ENCODE measurements around the gene HLF.
"Not testable (repeated sequence)": the region's sequence is repeated elsewhere in the genome, so short reads cannot be mapped to it uniquely, and the experiment has no call there.

The HLF gene

DNA sequence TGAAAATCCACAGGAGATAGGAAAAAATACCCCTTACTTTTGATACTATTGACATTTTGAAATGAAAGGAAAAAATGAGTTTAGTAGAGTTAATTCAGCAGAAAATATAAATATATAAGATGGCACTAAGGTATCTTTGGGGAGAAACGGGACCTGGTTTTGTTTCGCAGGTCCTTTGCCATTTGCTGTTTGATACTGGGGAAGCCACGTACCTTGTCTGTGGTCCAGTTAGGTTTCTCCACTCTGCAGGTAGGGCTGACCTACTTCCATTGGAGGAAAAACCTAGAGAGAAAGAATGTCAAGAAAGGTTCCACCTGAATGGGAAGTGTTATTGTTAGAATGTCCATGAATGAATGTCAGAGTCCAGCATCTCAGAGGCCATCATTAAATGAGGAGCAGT is 48.1 kb downstream of the HLF start:
- DNase-seq: no peak

DNA sequence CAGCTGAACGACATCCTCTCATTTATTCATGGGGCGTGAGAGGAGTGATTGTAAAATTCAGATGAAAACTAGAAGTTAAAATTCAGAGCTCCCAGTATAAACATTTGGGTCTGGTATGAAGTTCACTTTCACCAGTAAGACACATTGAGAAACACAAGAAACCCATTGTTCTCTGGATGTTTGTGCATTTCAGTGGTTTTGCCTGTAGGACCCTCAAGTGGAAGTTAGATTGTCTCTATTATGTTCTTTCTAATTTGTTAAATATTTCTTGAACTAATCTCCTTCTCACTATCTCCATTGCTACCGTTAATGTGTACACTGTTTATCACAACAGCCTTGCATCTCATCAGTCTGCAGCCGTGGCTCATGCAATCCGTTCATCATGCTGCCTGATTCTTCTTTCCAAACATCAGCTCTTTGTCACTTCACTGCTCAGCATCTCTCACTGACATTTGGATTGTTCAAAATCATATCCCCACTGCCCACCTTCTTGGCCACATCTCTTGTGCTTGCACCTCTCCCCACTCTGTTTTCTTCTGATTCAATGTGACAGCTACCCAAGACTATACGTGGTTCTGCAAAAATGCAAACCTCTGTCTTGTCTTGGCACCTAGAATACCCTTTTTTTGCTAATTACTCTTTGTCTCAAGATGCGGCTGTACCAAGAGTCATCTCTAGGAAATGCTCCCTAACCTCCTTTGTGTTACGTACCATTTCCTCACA is 49.5 kb downstream of the HLF start:
- no peak for DNase-seq

GRCh38 chr17:55314784-55315491 is 50.2 kb downstream of the HLF start:
- DNase-seq: no peak

GRCh38 chr17:55316499-55316898 is 51.7 kb downstream of the HLF start:
- no peak for DNase-seq

DNA sequence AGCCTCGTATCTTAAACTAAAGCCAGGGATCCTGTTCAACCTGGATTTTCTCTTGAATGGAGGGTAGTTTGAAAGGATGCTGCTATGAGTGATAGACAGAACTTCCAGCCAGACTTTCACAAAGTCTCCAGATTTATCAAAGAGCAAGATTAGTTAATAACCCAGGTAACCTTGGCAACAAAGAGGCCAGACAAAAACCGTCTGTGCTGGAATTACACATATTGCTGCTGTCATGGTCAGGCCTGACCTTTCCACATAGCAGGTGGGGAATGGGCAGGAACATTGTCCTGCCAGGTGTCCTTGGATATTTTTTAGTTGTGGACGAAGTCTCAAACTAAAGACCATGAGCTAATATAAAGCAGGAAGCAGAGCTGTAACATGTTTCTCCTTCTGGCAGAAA is 52.5 kb downstream of the HLF start:
- no peak for DNase-seq

GRCh38 chr17:55318081-55318480 is 53.3 kb downstream of the HLF start:
- DNase-seq: no peak

- DNase-seq: no peak
Observed at GRCh38 chr17:55318715-55319487, 54.1 kb downstream of the HLF start.

DNA sequence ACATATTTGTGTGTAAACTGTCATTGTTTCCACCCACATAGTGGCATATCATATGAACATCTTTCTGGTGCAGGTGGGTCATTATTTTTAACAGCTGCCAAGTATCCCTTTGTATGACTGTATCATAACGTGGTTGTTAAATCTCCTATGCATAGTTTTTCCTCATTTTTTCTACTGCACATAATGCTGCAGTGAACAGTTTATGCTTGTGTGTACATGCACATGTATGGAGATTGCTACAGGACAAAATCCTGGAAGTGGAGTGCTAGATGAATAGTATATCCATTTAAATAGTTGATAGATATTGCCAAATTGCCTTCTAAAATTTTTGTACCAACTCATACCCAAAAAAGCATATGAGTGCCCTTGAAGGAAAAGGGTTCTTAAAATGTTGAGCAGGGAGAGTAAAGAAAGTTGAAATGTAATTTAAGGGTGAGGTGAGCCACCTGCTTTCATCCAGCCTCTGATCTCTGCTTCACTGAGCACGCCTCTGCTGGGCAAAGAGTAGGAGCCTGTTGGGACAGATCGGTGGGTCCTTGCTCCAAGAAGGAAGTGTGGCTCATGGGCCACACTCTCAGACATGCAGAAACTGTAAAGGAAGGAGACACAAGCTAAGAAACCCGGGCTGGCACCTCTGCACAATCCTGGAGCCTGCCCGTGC is 55.3 kb downstream of the HLF start:
- no peak for DNase-seq

DNA sequence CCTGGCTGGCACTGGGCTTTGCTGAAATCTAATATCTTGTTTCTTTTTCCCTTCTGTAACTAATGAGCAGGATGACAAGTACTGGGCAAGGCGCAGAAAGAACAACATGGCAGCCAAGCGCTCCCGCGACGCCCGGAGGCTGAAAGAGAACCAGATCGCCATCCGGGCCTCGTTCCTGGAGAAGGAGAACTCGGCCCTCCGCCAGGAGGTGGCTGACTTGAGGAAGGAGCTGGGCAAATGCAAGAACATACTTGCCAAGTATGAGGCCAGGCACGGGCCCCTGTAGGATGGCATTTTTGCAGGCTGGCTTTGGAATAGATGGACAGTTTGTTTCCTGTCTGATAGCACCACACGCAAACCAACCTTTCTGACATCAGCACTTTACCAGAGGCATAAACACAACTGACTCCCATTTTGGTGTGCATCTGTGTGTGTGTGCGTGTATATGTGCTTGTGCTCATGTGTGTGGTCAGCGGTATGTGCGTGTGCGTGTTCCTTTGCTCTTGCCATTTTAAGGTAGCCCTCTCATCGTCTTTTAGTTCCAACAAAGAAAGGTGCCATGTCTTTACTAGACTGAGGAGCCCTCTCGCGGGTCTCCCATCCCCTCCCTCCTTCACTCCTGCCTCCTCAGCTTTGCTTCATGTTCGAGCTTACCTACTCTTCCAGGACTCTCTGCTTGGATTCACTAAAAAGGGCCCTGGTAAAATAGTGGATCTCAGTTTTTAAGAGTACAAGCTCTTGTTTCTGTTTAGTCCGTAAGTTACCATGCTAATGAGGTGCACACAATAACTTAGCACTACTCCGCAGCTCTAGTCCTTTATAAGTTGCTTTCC is 56.0 kb downstream of the HLF start:
- no peak for DNase-seq

DNA sequence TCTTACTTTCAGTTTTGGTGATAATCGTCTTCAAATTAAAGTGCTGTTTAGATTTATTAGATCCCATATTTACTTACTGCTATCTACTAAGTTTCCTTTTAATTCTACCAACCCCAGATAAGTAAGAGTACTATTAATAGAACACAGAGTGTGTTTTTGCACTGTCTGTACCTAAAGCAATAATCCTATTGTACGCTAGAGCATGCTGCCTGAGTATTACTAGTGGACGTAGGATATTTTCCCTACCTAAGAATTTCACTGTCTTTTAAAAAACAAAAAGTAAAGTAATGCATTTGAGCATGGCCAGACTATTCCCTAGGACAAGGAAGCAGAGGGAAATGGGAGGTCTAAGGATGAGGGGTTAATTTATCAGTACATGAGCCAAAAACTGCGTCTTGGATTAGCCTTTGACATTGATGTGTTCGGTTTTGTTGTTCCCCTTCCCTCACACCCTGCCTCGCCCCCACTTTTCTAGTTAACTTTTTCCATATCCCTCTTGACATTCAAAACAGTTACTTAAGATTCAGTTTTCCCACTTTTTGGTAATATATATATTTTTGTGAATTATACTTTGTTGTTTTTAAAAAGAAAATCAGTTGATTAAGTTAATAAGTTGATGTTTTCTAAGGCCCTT is 56.8 kb downstream of the HLF start:
- DNase-seq: no peak

DNA sequence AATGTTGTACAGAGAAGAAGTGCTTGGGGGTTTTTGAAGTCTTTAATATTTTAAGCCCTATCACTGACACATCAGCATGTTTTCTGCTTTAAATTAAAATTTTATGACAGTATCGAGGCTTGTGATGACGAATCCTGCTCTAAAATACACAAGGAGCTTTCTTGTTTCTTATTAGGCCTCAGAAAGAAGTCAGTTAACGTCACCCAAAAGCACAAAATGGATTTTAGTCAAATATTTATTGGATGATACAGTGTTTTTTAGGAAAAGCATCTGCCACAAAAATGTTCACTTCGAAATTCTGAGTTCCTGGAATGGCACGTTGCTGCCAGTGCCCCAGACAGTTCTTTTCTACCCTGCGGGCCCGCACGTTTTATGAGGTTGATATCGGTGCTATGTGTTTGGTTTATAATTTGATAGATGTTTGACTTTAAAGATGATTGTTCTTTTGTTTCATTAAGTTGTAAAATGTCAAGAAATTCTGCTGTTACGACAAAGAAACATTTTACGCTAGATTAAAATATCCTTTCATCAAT is 57.8 kb downstream of the HLF start:
- DNase-seq: no peak

DNA sequence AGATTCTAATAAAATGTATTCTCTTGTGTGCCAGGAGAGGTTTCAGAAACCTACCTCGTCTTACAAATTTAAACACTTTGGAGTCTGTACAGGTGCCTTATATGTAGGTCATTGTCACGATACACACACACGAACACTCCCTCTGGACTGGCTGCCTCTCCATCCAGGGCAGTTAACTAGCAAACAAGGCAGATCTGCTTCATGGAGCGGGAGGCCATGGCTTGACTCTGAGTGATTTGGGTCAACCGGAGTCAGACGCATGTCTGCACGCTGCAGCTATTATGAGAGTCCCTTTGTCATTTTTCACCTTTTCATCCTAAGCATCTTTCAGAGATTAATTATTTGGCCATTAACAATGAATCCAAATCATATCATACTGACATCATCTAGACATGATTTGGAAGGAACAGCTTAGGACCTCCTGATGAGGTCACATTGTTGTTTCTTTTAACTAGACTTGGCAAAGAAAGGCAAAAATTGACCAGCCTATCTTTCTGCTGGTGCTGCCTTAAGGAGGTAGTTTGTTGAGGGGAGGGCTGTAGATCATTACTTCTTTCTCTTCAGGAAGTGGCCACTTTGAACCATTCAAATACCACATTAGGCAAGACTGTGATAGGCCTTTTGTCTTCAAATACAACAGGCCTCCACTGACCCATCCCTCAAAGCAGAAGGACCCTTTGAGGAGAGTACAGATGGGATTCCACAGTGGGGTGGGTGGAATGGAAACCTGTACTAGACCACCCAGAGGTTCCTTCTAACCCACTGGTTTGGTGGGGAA is 58.9 kb downstream of the HLF start:
- DNase-seq: peak; percentile 19

DNA sequence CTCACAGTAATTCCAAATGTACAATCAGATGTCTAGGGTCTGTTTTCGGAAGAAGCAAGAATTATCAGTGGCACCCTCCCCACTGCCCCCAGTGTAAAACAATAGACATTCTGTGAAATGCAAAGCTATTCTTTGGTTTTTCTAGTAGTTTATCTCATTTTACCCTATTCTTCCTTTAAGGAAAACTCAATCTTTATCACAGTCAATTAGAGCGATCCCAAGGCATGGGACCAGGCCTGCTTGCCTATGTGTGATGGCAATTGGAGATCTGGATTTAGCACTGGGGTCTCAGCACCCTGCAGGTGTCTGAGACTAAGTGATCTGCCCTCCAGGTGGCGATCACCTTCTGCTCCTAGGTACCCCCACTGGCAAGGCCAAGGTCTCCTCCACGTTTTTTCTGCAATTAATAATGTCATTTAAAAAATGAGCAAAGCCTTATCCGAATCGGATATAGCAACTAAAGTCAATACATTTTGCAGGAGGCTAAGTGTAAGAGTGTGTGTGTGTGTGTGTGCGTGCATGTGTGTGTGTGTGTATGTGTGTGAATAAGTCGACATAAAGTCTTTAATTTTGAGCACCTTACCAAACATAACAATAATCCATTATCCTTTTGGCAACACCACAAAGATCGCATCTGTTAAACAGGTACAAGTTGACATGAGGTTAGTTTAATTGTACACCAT is 59.7 kb downstream of the HLF start:
- DNase-seq: no peak

DNA sequence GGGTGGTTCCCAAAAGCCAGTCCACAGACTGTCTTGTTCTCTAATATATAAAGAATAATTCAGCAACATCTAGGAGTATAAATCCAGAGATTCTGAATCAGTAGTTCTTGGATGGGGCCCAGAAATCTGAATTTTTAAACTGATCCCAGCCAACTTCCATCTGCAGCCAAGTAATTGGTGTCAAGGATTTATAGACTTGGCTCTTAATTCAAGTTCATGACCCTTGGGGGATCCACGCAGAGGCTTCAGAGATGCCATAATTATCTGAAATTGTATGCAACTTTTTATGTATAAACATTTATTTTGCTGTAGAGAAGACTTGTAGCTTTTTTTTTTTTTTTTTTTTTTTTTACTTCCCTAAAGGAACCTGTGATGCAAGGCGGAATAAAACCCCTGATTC is 60.6 kb downstream of the HLF start:
- no peak for DNase-seq

GRCh38 chr17:55326030-55326429 is 61.3 kb downstream of the HLF start:
- no peak for DNase-seq

DNA sequence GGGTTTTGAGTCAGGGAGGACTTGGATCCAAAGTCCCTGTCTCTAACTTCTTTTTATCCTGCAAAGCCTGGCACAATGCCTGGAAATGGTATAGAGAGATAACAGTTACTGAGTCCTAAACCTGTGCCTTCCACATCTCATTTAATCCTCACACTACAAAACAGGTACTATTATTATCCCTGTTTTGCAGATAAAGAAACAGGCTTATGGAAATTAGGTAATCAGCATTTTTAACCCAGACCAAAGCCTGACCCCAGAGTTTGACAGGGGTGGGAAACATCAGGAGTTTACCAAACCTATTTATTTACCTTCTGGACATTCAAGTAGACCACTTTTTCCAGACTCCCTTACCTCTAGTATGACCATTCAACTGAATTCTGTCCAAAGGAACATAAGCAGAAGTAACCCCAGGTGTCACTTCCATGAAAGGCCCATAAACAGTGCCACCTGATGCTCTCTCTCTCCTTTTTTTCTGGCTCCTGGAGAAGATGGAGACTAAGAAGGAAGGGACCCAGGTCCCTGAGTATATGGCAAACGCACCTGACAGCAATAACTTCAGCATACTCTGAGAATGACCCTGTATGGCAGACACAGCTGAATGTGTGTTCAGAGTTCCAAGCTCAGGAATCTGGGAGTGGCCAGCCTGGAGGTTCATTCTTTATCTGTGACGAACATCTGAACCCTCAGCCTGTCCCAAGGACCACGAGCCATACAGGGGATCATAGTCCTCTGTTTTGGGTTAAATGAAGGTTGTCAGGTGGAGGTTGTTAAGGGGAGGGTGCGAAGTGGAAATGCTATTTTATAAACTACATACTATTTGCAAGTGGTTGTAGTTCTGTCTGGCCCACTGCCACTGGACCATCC is 62.7 kb downstream of the HLF start:
- DNase-seq: no peak

DNA sequence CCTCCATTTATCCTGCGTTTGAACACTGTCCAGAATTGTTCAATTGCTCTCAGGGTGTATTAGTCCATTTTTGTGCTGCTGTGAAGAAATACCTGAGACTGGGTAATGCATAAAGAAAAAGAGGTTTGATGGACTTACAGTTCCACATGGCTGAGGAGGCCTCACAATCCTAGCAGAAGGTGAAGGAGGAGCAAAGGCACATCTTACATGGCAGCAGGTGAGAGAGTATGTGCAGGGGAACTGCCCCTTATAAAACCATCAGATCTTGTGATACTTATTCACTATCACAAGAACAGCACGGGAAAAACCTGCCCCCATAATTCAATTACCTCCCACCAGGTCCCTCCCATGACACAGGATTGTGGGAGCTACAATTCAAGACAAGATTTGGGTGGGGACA is 63.8 kb downstream of the HLF start:
- not testable (repeated sequence) for DNase-seq

DNA sequence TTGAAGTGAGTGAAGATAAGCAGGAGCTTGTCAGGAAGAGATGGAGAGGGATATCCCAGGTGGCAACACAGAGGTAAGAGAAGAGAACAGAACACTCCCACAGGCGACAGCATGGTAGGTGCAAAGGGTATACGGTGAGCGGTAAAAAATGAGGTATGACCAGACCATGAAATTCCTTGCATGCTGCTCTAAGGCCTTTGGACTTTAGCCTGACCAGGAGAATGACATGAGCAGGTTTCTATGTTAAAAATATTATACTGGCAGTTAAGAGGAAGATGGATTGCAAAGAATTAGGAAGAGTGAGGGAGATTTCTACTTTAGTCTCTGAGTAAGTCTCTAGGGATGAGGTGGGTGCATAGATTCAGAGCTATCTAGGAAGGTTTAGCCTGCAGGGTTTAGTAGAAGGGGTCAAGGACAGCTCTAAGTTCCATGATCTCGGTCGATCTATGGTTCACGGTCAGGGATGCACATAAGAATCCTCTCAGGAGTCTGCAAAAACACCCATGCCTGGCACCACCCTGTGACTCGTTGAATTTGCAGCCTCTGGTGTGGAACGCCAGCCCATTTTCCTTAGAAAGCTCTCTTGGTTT is 65.7 kb downstream of the HLF start:
- DNase-seq: no peak

All from retina (tissue), 1 donor.